Measurements from ENCODE around the gene RESF1.

RESF1 gene

DNA sequence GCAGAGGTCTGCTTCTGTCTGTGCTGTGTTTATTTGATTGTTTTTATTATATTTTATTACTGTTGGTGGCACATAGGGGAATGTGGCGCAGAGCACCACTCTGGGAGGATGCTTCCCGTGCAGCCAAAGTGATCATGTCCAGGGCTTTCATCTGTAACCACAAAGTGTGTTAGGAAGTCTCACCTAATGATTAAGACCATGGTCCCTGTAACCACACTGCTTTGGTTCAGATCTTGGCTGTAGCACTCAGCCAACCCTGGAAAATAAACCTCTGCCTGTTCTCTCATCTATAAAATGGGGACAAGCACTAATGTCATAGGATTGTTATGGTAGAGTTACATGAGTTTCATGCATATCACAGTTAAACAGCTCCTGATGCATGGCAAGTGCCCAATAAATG lies 1.9 kb downstream of the RESF1 start:
- no peak for DNase-seq (ENCODE audit: low spot score)

DNA sequence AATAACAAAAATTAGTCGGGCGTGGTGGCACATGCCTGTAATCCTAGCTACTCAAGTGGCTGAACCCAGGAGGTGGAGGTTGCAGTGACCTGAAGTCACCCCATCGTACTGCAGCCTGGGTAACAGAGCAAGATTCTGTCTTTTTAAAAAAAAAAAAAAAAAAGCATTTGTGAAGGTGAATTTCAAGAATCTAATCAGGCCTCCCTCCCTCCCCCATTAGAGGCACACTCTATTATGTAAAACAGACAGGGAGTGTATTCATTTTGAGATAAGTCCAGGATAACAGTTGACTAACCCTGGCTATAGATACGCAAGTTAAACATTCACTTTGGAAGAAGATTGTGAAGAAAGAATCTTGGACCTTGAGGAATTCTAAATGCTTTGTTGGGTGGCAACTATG lies 2.9 kb downstream of the RESF1 start:
- no peak for DNase-seq (ENCODE audit: low spot score)

DNA sequence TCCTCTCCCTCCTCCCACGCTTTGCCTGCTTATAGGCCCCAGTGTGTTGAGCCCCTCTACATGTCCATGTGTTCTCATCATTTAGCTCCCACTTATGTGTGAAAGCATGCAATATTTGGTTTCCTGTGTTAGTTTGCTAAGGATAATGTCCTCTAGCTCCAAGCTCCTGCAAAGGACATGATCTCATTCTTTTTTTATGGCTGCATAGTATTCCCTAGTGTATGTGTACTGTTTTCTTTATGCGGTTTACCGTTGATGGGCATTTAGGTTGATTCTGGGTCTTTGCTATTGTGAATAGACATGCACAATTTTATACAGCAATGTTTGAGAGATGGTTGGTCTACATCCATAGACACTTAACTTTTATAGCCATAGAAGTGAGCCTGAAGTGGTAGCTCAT lies 5.1 kb downstream of the RESF1 start:
- no peak for DNase-seq (ENCODE audit: low spot score)

- DNase-seq (ENCODE audit: low spot score) = no peak
Measured at GRCh38 chr12:31965090-31965489, 5.9 kb downstream of the RESF1 start.

- DNase-seq (ENCODE audit: low spot score) = no peak
Measured at GRCh38 chr12:31966558-31967205, 7.5 kb downstream of the RESF1 start.

- DNase-seq (ENCODE audit: low spot score) = no peak
Measured at GRCh38 chr12:31967539-31967938, 8.3 kb downstream of the RESF1 start.

DNA sequence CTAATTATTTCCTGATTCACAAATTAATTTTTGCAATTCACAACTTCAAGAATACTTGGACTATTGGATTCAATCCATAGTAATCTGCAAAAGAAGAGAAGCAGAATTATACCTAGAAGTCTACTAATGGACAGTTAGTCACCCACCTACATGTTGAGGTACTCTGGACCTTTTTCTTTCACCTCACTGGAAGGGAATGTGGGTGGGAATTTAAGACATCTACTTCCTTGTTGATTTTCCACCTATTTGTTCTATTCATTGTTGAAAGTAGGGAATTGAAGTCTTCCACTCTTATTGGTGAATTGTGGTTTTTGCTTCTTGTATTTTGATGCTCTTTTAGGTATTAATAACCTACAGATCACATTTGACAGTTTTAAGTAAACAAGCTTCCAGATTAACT lies 11.0 kb downstream of the RESF1 start:
- no peak for DNase-seq (ENCODE audit: low spot score)

DNA sequence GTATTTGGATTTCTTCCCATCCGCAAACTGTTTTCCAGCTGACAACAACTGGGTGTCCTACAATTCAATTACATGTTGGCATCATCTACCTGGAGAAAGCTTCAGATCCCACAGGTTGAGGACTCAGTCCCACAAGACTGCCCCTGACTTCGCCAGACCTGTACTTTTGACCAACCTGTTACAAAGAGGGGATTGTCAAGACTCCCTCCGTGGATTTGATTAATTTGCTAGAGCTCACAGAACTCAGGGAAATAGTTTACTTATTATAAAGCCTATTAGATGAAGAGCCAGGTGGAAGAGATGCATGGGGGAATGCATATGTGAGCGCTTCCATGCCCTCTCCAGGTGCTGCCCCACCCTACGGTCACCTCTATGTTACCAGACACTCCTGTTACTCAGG lies 14.6 kb downstream of the RESF1 start:
- no peak for DNase-seq (ENCODE audit: low spot score)

GRCh38 chr12:31974673-31975072 lies 15.5 kb downstream of the RESF1 start:
- no peak for DNase-seq (ENCODE audit: low spot score)

DNA sequence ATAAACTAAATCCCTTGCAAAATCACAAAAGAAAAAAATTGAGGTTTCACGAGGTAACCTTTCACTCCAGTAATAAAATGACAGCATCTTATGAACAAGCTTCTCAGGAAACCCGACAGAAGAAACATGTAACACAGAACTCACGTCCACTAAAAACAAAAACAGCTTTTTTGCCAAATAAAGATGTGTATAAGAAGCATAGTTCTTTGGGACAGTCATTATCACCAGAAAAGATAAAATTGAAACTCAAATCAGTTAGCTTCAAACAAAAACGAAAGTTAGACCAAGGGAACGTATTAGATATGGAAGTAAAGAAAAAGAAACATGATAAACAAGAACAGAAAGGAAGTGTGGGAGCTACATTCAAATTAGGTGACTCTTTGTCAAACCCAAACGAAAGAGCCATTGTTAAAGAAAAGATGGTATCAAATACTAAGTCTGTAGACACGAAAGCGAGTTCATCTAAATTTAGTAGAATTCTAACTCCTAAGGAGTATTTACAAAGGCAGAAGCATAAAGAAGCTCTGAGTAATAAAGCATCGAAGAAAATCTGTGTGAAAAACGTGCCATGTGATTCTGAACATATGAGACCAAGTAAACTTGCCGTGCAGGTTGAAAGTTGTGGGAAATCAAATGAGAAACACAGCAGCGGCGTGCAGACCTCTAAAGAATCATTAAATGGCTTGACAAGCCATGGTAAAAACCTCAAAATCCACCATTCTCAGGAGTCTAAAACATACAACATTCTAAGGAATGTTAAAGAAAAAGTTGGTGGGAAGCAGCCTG lies 25.8 kb downstream of the RESF1 start:
- no peak for DNase-seq (ENCODE audit: low spot score)

- no peak for DNase-seq (ENCODE audit: low spot score)
Measured at GRCh38 chr12:31985832-31986231, 26.6 kb downstream of the RESF1 start.

GRCh38 chr12:31989571-31990362 lies 30.6 kb downstream of the RESF1 start:
- DNase-seq (ENCODE audit: low spot score) = no peak

DNA sequence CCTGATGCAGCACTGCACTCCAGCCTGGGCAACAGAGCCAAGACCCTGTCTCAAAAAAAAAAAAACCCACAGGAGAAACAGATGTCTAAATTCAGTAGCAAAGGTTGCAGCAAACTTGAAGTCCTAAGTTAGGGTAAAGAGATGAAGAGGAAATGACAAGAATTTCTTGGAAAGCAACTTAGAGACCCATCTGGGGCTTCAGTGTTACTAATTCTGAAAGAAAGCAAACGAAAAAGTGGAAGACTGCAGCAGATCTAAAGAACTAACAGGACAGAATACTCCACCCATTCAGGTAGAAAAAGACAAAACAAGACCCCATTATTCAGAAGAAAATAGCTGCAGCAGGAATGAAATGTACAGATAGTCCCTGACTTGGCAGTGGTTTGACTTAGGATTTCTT lies 31.9 kb downstream of the RESF1 start:
- DNase-seq (ENCODE audit: low spot score) = no peak

- no peak for DNase-seq (ENCODE audit: low spot score)
Measured at GRCh38 chr12:31991815-31992214, 32.6 kb downstream of the RESF1 start.

DNA sequence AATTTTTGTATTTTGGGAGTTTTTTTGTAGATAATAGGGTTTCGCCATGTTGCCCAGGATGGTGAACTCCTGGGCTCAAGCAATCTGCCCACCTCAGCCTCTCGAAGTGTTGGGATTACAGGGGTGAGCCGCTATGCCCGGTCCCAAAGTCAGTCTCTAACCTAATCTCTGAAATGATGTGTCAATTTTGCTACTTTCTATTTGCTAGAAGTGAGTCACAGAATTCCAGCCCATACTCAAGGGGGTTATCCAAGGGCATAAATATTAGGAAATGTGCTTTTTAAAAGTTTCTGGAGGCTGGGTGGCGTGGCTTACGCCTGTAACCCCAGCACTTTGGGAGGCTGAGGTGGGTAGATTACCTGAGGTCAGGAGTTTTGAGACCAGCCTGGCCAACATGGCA lies 40.5 kb downstream of the RESF1 start:
- DNase-seq (ENCODE audit: low spot score) = no peak

DNA sequence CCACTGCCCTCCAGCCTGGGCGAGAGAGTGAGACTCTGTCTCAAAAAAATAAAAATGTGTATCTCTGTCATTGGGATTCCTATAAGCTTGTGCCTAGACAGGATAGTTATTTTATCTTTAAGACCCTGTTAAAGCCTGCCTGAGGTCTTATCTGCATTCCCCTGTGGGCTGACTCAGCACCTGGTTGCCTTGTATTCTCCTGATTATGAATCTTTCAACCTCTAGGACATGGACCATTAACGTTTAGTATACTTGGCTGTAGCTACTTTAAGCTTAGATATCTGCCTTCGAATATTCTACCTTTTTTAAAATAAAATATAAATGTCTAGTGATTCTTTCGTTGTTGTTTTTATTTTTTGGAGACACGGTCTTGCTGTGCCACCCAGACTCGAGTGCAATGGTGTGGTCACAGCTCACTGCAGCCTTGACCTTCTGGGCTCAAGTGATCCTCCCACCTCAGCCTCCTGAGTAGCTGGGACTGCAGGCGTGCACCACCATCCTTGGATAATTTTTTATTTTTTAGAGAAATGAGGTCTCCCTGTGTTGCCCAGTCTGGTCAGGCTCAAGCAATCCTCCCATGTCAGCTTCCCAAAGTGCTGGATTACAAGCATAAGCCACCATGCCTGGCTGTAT lies 41.3 kb downstream of the RESF1 start:
- no peak for DNase-seq (ENCODE audit: low spot score)

DNA sequence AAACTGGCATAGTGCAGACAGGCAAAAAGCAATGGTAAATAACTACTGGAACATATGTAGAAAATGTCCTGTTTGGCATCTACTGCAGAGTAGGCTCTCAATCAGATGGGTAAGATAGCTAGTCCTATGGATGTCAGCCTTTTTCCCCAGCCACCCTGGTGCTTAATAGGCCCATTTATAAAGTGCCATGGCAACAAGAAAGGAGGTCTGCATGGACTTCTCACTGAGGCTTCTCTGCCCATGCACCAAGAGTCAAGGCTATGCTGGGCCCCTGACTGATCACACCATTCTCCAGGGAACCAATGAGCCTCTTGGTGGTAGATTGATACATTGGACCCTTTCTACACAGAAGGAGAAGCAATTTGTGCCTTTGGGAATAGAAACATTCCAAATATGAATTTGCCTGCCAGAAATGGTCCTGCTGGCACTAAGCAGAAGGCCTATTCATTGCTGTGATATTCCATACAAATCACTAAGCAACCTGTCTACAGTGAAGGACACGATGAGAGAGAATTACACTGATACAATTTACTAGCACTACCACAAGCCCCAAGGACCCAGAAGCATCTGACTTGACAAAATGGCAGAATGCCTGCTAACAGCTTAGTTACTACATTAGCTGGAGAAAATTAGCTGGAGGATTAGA lies 43.8 kb downstream of the RESF1 start:
- peak; percentile 31 for DNase-seq (ENCODE audit: low spot score)

DNA sequence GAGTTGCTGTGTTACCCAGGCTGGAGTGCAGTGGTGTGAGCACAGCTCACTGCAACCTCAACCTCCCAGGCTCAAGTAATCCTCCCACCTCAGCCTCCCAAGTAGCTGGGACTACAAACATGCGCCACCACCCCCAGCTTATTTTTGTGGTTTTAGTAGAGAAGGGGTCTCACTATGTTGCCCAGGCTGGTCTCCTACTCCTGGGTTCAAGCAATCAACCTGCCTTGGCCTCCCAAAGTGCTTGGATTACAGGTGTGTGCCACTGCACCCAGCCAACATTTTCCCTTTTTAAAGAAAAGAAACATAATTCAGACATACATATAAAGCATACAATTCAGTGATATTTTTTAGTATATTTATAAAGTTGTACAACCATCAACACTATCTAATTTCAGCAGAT lies 44.4 kb downstream of the RESF1 start:
- DNase-seq (ENCODE audit: low spot score) = no peak

DNA sequence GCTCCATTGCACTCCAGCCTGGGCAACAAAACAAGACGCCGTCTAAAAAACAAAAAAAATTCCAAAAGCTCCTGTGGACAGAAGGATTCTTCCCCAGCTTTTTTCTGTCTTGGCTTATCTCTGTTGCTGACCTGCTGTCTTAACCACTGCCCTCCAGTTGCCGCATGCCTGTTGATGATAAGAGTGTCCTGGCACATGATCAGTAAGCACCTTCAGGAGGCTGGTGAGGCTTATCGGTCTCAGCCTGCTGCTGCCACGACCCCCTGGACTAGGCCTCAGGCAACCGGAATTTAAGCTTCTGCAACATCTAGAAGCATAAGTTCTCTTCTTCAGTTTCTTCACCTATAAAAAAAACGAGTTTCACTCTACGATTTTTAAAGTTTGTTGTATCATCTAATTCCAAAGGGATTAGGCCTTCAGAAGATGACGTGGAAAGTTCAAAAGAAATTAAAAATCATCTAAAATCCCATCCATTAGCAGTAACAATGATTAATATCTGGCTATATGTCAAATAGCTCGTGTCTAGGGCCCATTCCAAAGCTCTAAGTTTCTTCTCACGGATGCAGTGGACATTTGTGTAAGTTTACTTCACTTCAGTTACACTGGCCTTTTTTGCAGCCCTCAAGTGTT lies 46.4 kb downstream of the RESF1 start:
- DNase-seq (ENCODE audit: low spot score) = peak; percentile 25
